Right lobe of liver (tissue), 6 donors: Measurements from ENCODE around the gene ZBTB16. TPM values are rescaled to one million over a fixed set of nuclear protein-coding genes. Genes with fewer than 3 reads are reported as not detected.

ENCODE experiments used
- ATAC-seq, 4 donors: fragments of 200-7000 bp; cut with Tn5 transposase; one replicate each; pipeline ENCODE4 v1.9.1; 2020; ENCODE audit warnings: mild to moderate bottlenecking in 4 of 4, moderate library complexity in 4 of 4
- DNase-seq, 3 donors: peaks; one replicate each; pipeline ENCODE4 v3.0.0-alpha.2; 2020
- H3K27ac ChIP-seq, 3 donors: fragments of 200-600 bp; one replicate each; pipeline ENCODE4 v1.8.0; 2022
- H3K27me3 ChIP-seq, 2 donors: fragments of 200-600 bp; one replicate each; pipeline ENCODE4 v1.8.0; 2022
- H3K36me3 ChIP-seq, 4 donors: fragments of 200-600 bp; sonication (generic) in 1 of 4; one replicate each; pipeline versions ENCODE4 v1.5.1 to v1.8.0; 2017 to 2022; ENCODE audit warnings: control low read depth in 1 of 4
- H3K4me1 ChIP-seq, 4 donors: fragments of 200-600 bp; sonication (generic) in 1 of 4; one replicate each; pipeline versions ENCODE4 v1.5.1 to v1.8.0; 2017 to 2022; ENCODE audit warnings: control low read depth in 1 of 4
- H3K4me3 ChIP-seq, 3 donors: fragments of 200-600 bp; one replicate each; pipeline ENCODE4 v1.8.0; 2022
- H3K9me3 ChIP-seq, 4 donors: fragments of 200-600 bp; sonication (generic) in 1 of 4; one replicate each; pipeline versions ENCODE4 v1.5.1 to v1.8.0; 2017 to 2022; ENCODE audit warnings: control low read depth in 1 of 4
- POLR2A ChIP-seq: fragments of 450-650 bp; IDR thresholded peaks from one replicate; pipeline ENCODE4 v1.6.1; 2017; ENCODE audit warnings: antibody characterized with exemption, mild to moderate bottlenecking
- WGBS: methylation state at CpG from one replicate; pipeline ENCODE4 v1.1.6; 2018; ENCODE audit warnings: low coverage, low lambda C conversion rate; ENCODE audit not compliant: insufficient coverage; ENCODE audit errors: missing lambda C conversion rate; 5-methylcytosine and 5-hydroxymethylcytosine counted together
- intact Hi-C, 2 donors: fragments of 100-400 bp; cut with DNase I; formaldehyde crosslinking; loops; one replicate each; pipeline versions ENCODE4 v1.11.2 to v1.14.1; 2022
- total RNA-seq, 6 experiments: library from RNA; depleted of rRNA in 2 of 6; stranded (reverse); fragments of >200 nt in 2 of 6; fragmentation: NEBNext Ultra II Directional in 3 of 6; extraction: Animal tissue kit (Norgen Biotek cat#: 25700) in 3 of 6; gene quantifications; one replicate each; pipeline versions ENCODE4 v1.1.0 to v1.2.4, GENCODE V29; 2016 to 2023
- TF ChIP-seq, protein P1 (sequence below), 4 donors: fragments of 200-600 bp in 3 of 4; fragments of 450-650 bp in 1 of 4; IDR thresholded peaks; one replicate each; pipeline versions ENCODE4 v1.5.1 to v1.8.0; 2016 to 2022; ENCODE audit warnings: antibody characterized with exemption in 4 of 4, mild to moderate bottlenecking in 2 of 4
- donor health status: DM: no; HTN: yes; CAD: no.
- donor health status: DM: no; HTN: no; CAD: no.
- donor health status: DM: no; HTN: no; CAD: no.
- donor health status: DM: no; HTN: yes; CAD: no.
- donor health status: DM: no; HTN: yes; CAD: no.

Gene ZBTB16
- total RNA-seq, 6 experiments from 2014 or later: 13.1 to 205 (median 52.2) TPM

DNA sequence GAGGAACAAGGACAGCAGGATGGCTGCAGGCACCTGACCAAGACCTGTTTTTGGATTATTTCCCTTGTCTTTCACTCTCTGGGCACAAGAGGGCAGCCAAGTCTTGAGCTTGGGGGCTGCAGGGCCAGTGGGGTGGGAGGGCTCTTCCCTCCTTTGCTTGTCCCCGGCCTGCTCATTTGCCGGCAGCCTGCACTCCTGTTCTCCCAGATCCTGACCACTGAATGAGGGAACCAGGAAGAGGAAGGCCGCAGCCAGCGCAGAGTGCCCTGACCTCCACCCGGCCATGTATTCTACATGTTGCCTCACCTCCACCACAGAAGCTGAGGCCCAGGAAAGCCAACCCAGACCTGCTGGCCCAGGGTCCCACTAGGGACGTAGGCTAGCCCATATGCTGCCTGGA is 221.2 kb downstream of the ZBTB16 start:
- DNase-seq (peak; percentile 79 to 88 (median 83)), ATAC-seq (peak; percentile 70 to 85 (median 84))
- peaks cover 0 to 33% (median 14%) of the 10 kb centered on the region in 4 donors for H3K4me1 ChIP-seq
- H3K9me3 ChIP-seq: no peaks in the 10 kb centered on the region
- H3K4me3 ChIP-seq: no peak overlapping the region
- peak overlapping the region; percentile 14 to 66 (median 18) for H3K27ac ChIP-seq
- peak; percentile 65 for TF ChIP-seq POLR2A
- TF ChIP-seq, protein P1, sequence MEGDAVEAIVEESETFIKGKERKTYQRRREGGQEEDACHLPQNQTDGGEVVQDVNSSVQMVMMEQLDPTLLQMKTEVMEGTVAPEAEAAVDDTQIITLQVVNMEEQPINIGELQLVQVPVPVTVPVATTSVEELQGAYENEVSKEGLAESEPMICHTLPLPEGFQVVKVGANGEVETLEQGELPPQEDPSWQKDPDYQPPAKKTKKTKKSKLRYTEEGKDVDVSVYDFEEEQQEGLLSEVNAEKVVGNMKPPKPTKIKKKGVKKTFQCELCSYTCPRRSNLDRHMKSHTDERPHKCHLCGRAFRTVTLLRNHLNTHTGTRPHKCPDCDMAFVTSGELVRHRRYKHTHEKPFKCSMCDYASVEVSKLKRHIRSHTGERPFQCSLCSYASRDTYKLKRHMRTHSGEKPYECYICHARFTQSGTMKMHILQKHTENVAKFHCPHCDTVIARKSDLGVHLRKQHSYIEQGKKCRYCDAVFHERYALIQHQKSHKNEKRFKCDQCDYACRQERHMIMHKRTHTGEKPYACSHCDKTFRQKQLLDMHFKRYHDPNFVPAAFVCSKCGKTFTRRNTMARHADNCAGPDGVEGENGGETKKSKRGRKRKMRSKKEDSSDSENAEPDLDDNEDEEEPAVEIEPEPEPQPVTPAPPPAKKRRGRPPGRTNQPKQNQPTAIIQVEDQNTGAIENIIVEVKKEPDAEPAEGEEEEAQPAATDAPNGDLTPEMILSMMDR (IDR thresholded peaks at IDR 0.05): peak; percentile 63 to 78 (median 75)
- intact Hi-C loops: no loop called here
- 0% methylated on average over 1 of the region's 6 CpGs for WGBS
- no peaks in the 10 kb centered on the region for H3K27me3 ChIP-seq
- H3K36me3 ChIP-seq: no peaks in the 10 kb centered on the region

DNA sequence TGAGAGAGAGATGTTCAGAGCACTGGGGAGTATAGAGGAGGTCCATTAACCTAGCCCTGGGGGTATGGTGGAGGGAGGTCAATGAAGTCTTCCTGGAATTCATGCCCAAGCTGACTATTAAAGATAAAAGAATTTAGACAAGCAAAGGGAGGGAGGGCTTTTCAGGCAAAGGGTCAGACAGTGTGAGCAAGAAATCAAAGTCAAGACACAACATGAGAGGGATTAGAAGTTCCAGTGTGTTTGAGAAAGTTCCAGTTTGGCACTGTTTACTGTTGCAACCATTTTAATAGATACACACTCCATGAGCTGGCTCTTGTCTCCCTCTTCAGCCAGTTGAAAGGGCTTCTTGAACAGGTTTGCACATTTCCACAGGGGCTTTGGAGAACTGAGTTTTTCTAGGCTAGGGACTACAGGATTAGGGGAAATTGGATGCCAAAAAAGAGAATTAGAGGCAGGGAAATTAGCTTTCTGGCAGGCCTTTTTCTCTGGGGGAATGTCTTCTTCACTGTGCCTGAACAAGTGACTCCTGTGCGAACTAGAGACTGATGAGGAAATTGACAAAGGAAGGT is 222.0 kb downstream of the ZBTB16 start:
- Histone ChIP-seq H3K4me3 (no peak overlapping the region), H3K36me3 (no peaks in the 10 kb centered on the region), H3K9me3 (no peaks in the 10 kb centered on the region), H3K27ac (peak overlapping the region in 2 of 3 donors; percentile 18 to 66), H3K4me1 (peaks cover 0 to 33% (median 14%) of the 10 kb centered on the region in 4 donors), H3K27me3 (no peaks in the 10 kb centered on the region)
- intact Hi-C loops: no loop called here
- TF ChIP-seq POLR2A: no peak
- TF ChIP-seq, protein P1 (IDR thresholded peaks at IDR 0.05): no peak
- ATAC-seq (no peak), DNase-seq (no peak)
- 100% methylated on average over 1 of the region's 1 CpG for WGBS

DNA sequence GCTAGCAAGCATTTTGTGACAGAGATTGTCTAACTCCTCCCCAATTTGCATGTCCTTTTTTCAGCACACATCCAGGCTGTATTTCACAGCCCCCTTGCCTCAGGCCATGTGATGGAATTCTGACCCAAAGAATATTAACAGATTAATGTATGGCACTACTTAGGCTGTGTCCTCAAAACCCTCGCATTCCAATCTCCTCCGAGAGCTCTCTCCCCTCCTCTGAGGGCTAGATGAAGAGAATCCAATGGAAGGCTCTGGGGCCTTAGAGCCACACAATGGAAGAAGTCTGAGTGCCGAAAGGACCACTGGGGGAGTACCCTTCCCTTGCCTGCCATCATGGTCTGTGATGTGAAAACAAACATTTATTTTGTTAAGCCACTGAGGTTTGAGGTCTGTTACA is 223.0 kb downstream of the ZBTB16 start:
- DNase-seq (no peak), ATAC-seq (no peak)
- Histone ChIP-seq H3K27me3 (no peaks in the 10 kb centered on the region), H3K9me3 (no peaks in the 10 kb centered on the region), H3K4me1 (peaks cover 0 to 27% (median 10%) of the 10 kb centered on the region in 4 donors), H3K27ac (no peak overlapping the region), H3K4me3 (no peak overlapping the region), H3K36me3 (no peaks in the 10 kb centered on the region)
- WGBS: 100% methylated on average over 1 of the region's 3 CpGs
- intact Hi-C loops: no loop called here
- no peak for TF ChIP-seq POLR2A
- TF ChIP-seq, protein P1 (IDR thresholded peaks at IDR 0.05): no peak

DNA sequence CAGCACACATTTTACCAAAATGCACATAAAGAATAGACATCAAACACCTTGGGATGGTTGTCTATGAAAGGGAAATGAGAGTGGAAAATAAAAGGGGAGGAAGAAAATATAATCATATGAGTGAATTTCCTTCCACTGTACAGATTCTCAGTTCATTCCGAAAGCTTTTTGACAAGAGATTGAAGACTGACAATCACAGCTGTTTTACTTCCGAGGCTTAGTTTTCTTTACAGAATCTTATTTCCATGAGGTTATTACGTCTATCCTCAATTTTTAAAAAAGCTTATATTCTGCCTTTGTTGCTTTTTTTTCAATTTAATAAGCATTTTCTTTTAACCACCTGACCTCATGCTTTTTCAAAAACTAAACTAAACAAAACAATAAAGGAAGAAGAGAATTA is 223.9 kb downstream of the ZBTB16 start:
- 87% methylated on average over 3 of the region's 3 CpGs for WGBS
- H3K4me3 ChIP-seq: no peak overlapping the region
- ATAC-seq: no peak
- H3K27ac ChIP-seq: peak overlapping the region in 1 of 3 donors; percentile 47
- no peaks in the 10 kb centered on the region for H3K36me3 ChIP-seq
- DNase-seq: no peak
- H3K9me3 ChIP-seq: no peaks in the 10 kb centered on the region
- H3K27me3 ChIP-seq: no peaks in the 10 kb centered on the region
- intact Hi-C loops: no loop called here
- TF ChIP-seq, protein P1 (IDR thresholded peaks at IDR 0.05): no peak
- TF ChIP-seq POLR2A: no peak
- H3K4me1 ChIP-seq: peaks cover 0 to 21% (median 10%) of the 10 kb centered on the region in 4 donors
